LNCAP (cell line): ENCODE data around the gene DNAJC6.

Source experiments
- CTCF ChIP-seq: fragments of 450-650 bp; IDR thresholded peaks from 2 replicates; pipeline ENCODE4 v1.5.1; 2017; ENCODE audit warnings: mild to moderate bottlenecking

The DNAJC6 gene

DNA sequence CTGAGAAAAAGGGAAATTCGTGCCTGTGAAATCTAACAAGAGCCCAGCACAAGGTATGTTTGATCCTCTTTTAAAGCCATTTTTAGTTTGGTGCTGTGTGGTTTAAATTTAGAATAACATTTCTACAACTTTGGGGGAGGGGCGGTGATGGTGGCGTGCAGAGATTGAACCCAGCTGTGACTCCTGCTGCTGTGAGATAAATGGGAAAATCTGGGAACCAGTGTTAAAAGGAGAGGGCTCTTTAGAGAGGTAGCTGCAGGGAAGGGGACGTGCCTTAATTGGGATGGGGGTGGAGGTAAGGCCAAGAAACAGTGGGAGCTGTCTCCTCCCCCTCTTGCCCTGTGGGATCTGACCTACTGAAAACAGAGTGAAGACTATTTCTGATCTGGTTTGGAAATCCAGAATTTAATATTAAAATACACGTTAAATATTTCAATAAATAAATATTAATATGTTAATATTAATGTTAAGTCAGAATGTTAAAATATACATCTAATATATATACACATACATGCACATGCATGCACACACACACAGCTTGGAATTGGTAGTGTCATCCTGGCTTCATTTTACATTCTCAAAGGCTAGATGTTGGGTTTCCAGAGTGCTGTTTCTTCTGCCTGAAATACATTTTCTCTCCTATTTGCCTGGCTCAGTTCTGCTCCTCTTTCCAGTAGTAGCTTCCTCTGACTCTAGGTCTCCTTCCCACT is 30.1 kb upstream of the DNAJC6 start:
- TF ChIP-seq CTCF, result no peak

DNA sequence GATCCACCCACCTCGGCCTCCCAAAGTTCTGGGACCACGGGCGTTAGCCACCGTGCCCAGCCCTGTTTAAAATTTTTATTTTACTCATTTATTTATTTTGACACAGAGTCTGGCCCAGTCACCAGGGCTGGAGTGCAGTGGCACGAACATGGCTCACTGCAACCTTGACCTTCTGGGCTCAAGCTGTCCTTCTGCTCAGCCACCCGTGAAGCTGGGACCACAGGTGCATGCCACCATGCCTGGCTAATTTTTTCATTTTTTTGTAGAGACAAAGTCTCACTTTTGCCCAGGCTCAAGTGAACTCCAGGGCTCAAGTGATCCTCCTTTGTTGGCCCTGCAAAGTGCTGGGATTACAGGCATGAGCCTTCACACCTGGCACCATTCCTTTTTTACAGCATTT is 27.5 kb upstream of the DNAJC6 start:
- no peak for TF ChIP-seq CTCF

DNA sequence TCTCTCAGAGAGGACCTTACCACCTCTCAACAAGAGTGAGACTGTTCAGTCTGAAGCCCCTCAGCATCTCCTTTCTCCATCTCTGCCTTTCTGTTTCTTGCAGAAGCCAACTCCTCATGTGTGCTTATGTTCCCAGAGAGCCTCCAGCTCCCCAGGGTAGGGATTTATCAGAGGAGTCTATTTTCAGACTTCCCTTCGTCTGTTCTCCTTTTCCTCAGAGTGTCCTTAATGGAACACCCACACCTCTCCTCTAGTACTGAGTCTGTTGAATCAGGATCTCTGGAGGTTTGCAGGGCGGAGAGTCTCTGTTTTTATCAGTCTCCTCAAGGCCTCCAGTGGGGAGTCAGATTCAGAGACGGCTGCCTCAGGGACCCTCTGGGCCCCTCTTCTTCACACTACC is 25.1 kb upstream of the DNAJC6 start:
- no peak for TF ChIP-seq CTCF

DNA sequence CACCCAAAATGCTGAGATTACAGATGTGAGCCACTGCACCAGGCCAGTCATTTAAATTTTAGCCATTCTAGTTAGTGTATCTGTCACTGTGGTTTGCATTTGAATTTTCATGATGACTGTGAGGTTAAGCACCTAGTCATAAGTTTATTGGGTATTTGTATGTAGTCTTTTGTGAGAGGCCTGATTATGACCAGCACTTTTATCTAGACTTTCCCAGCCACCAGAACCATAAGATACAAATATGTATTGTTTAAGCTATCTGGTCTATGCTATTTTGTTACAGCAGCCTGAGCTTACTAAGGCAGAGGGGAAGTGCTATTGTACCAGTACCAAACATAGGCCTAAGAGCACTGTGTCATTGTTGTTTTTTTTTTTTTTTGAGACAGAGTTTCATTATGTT is 19.9 kb upstream of the DNAJC6 start:
- TF ChIP-seq CTCF, result no peak

- TF ChIP-seq CTCF, result no peak
These were observed 16.3 kb upstream of the DNAJC6 start for GRCh38 chr1:65292861-65293593.

GRCh38 chr1:65297706-65298105 is 11.6 kb upstream of the DNAJC6 start:
- TF ChIP-seq CTCF, result no peak

GRCh38 chr1:65299328-65299727 is 10.0 kb upstream of the DNAJC6 start:
- no peak for TF ChIP-seq CTCF
